Peyer's patch (tissue), 4 donors: ENCODE measurements around the gene LRRC26.

ENCODE experiments used
- CTCF ChIP-seq, 6 experiments: fragments of 450-650 bp in 4 of 6; fragments of 200-600 bp in 2 of 6; sonication (generic) in 1 of 6; IDR thresholded peaks; one replicate each; pipeline ENCODE4 v1.5.1; 2017 to 2019; ENCODE audit warnings: antibody characterized with exemption in 6 of 6, mild to moderate bottlenecking in 3 of 6, moderate library complexity in 1 of 6
- POLR2A ChIP-seq, 2 donors: fragments of 450-650 bp; IDR thresholded peaks; one replicate each; pipeline ENCODE4 v1.5.1; 2017; ENCODE audit warnings: antibody characterized with exemption in 2 of 2, mild to moderate bottlenecking in 2 of 2, moderate library complexity in 2 of 2

GRCh38 chr9:137152844-137153405 lies 16.9 kb downstream of the LRRC26 start:
- TF ChIP-seq CTCF (IDR thresholded peaks at IDR 0.05) (no peak), POLR2A (IDR thresholded peaks at IDR 0.05) (no peak)
